KMS-11 (cell line): ENCODE data around the gene ST6GAL2.

ENCODE experiments used
- H2AFZ ChIP-seq: fragments of 200-600 bp; sonication (generic); 2 replicates; pipeline ENCODE4 v1.6.1; 2016; ENCODE audit warnings: antibody characterized with exemption, mixed run types, low read depth
- H3K27ac ChIP-seq: fragments of 200-600 bp; sonication (generic); 2 replicates; pipeline ENCODE4 v1.6.1; 2016; ENCODE audit warnings: mild to moderate bottlenecking, mixed run types
- H3K27me3 ChIP-seq: fragments of 200-600 bp; sonication (generic); 2 replicates; pipeline ENCODE4 v1.6.1; 2017; ENCODE audit warnings: mild to moderate bottlenecking, low read depth, mixed run types, moderate library complexity; ENCODE audit not compliant: insufficient read depth
- H3K36me3 ChIP-seq: fragments of 200-600 bp; sonication (generic); 2 replicates; pipeline ENCODE4 v1.6.1; 2017; ENCODE audit warnings: mild to moderate bottlenecking, mixed run types; ENCODE audit not compliant: insufficient read depth
- H3K4me1 ChIP-seq: fragments of 200-600 bp; sonication (generic); 2 replicates; pipeline ENCODE4 v1.6.1; 2016; ENCODE audit warnings: mild to moderate bottlenecking, low read depth, mixed run types; ENCODE audit not compliant: poor library complexity, severe bottlenecking
- H3K4me2 ChIP-seq: fragments of 200-600 bp; sonication (generic); 2 replicates; pipeline ENCODE4 v1.7.0; 2016; ENCODE audit warnings: mild to moderate bottlenecking, mixed run types
- H3K4me3 ChIP-seq: fragments of 200-600 bp; sonication (generic); IDR thresholded peaks from 2 replicates; pipeline ENCODE4 v1.6.1; 2017; ENCODE audit warnings: low read depth, low read length, mixed read lengths; ENCODE audit not compliant: insufficient read depth
- H3K79me2 ChIP-seq: fragments of 200-600 bp; sonication (generic); 2 replicates; pipeline ENCODE4 v1.6.1; 2016; ENCODE audit warnings: low read depth, mixed run types; ENCODE audit not compliant: insufficient read depth
- H3K9ac ChIP-seq: fragments of 200-600 bp; sonication (generic); 2 replicates; pipeline ENCODE4 v1.6.1; 2016; ENCODE audit warnings: mild to moderate bottlenecking, mixed run types
- H4K20me1 ChIP-seq: fragments of 200-600 bp; sonication (generic); 2 replicates; pipeline ENCODE4 v1.6.1; 2016; ENCODE audit warnings: mild to moderate bottlenecking, mixed run types; ENCODE audit not compliant: insufficient read depth
- TF ChIP-seq, protein P1 (sequence below): fragments of 200-600 bp; sonication (generic); conservative IDR thresholded peaks from 2 replicates; pipeline ENCODE4 v1.6.1; 2017; ENCODE audit warnings: low read depth, mild to moderate bottlenecking, antibody characterized with exemption, low read length, moderate library complexity, mixed read lengths

ST6GAL2 gene

DNA sequence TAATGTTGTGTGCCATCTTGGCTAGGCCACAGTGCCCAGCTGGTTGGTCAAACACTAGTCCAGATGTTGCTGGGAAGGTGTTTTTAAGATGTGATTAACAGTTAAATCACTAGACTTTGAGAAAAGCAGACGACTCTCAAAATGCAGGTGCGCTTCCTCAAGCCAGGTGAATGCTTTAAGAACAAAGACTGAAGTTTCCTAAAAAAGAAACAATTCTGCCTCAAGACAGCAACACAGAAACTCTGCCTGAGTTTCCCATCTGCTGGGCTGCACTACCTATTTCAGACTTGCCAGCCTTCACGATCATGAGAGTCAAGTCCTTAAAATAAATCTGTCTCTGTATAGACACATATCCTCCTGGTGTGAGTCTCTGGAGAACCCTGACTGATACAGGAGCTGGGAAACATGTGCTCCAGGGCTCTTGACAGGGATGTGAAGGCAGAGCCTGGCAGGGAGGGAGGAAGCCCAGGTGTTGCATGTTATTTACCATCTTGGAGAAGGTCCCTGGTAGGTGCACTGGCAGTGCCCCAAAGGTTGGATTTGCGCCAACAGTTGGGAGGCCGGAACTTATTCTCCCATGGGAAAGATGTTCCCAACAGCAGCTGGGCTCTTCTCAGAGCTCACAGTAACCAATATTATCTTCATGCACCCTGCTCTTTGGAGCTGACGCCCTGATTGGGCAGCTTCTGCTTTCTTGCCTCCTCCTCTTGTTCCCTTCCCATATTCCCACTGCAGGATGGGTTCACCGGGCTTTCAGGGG lies 43.9 kb downstream of the ST6GAL2 start:
- Histone ChIP-seq H4K20me1 (no peaks in the 10 kb centered on the region), H2AFZ (no peak overlapping the region), H3K27ac (peak overlapping the region; percentile 30; the same call in 1 of the 2 replicates), H3K27me3 (no peaks in the 10 kb centered on the region), H3K79me2 (no peaks in the 10 kb centered on the region), H3K4me1 (peaks cover 56% of the 10 kb centered on the region), H3K9ac (no peak overlapping the region), H3K4me2 (peak overlapping the region; percentile 39; the same call in 1 of the 2 replicates), H3K36me3 (no peaks in the 10 kb centered on the region), H3K4me3 (no peak overlapping the region)
- TF ChIP-seq, protein P1, sequence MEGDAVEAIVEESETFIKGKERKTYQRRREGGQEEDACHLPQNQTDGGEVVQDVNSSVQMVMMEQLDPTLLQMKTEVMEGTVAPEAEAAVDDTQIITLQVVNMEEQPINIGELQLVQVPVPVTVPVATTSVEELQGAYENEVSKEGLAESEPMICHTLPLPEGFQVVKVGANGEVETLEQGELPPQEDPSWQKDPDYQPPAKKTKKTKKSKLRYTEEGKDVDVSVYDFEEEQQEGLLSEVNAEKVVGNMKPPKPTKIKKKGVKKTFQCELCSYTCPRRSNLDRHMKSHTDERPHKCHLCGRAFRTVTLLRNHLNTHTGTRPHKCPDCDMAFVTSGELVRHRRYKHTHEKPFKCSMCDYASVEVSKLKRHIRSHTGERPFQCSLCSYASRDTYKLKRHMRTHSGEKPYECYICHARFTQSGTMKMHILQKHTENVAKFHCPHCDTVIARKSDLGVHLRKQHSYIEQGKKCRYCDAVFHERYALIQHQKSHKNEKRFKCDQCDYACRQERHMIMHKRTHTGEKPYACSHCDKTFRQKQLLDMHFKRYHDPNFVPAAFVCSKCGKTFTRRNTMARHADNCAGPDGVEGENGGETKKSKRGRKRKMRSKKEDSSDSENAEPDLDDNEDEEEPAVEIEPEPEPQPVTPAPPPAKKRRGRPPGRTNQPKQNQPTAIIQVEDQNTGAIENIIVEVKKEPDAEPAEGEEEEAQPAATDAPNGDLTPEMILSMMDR = no peak

DNA sequence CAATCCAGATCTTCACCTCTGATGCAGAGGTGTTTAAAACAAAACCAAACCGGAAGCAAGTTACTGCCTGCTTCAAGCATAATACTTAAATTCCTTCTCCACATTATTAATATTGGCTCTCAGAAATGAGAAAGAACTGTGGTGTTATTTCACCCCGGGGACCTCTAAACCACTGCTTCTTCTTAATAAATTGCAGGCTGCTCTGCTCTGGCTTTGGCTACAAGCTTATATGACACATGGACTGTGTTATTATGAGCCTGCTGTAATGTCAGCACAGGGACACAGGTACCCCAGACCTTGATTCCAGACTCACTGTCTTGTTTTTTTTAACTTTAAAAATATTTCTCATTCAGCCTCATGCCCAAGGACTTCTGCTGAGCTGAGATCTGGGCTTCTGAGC lies 45.1 kb downstream of the ST6GAL2 start:
- Histone ChIP-seq H3K4me2 (no peak overlapping the region), H3K9ac (no peak overlapping the region), H3K4me1 (peaks cover 56% of the 10 kb centered on the region), H3K79me2 (no peaks in the 10 kb centered on the region), H3K27me3 (no peaks in the 10 kb centered on the region), H3K36me3 (no peaks in the 10 kb centered on the region), H4K20me1 (no peaks in the 10 kb centered on the region), H3K27ac (no peak overlapping the region), H2AFZ (no peak overlapping the region), H3K4me3 (no peak overlapping the region)
- TF ChIP-seq, protein P1 = no peak

DNA sequence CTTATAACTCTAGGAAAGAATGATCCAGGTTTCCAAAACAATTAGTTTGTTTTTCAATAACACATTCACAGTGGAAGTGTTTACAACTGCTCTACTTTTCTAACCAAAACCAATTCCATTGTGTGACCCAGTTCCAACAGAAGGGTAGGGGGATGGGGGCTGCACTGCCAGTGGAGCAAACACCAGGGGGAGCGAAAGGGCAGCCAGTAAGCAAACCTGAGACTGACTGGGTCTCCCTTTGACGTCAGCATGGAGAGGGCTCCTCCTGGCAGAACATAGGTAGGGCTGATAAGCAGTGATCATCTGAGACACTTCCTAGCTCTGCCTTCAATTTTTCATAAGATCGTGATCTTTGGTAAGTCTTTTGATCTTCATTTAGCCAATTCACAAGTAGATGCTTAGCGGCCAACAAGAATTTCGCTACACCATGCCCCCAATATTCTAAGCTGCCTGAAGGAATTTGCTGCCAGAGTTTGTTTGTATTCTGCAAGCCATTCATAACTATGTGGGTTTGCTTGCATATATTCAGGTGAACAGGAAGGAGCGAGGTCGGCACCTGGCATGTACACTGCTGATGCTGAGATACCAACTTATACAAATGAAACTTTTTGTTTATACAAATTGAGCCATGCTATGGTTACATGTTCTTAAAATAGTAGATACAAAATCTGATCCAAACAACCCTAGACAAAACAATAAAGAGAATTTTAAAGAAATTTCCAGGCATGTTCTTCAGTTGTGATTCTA lies 45.9 kb downstream of the ST6GAL2 start:
- no peaks in the 10 kb centered on the region for H4K20me1 ChIP-seq
- TF ChIP-seq, protein P1 = 0 out of 2 replicates have a peak, but pooled peaks have one; percentile 28
- no peaks in the 10 kb centered on the region for H3K27me3 ChIP-seq
- no peaks in the 10 kb centered on the region for H3K36me3 ChIP-seq
- H3K27ac ChIP-seq = no peak overlapping the region
- no peak overlapping the region for H2AFZ ChIP-seq
- no peak overlapping the region for H3K4me3 ChIP-seq
- peaks cover 55% of the 10 kb centered on the region for H3K4me1 ChIP-seq
- H3K9ac ChIP-seq = no peak overlapping the region
- no peaks in the 10 kb centered on the region for H3K79me2 ChIP-seq
- H3K4me2 ChIP-seq = no peak overlapping the region

DNA sequence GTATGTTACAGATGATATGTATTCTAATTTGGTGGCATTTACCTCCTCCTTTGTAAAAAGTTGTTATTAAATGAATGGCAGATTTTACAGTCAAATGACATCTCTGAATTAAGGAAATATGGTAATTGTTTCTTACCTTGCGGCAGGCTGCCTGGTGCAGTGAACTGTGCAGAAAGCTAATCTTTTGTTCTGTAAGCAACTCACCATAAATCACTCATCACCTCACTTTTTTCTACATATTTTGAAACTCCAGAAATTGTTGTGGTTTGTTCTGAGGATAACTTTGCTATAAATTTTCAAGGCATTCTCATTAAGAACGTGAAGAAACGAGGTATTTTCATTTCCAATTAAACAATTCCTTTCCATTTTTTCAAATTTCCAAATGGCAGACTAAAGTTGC lies 52.7 kb downstream of the ST6GAL2 start:
- TF ChIP-seq, protein P1 = no peak

More for the DNA sequence above, 52.7 kb downstream of the ST6GAL2 start:
- no peak overlapping the region for H2AFZ ChIP-seq
- H3K27ac ChIP-seq = no peak overlapping the region
- H4K20me1 ChIP-seq = no peaks in the 10 kb centered on the region
- no peaks in the 10 kb centered on the region for H3K27me3 ChIP-seq
- no peak overlapping the region for H3K9ac ChIP-seq
- no peak overlapping the region for H3K4me2 ChIP-seq
- H3K4me3 ChIP-seq = no peak overlapping the region
- H3K36me3 ChIP-seq = no peaks in the 10 kb centered on the region
- no peaks in the 10 kb centered on the region for H3K4me1 ChIP-seq
- H3K79me2 ChIP-seq = no peaks in the 10 kb centered on the region
